ENCODE results near the gene ICAM5. TPM values are rescaled to one million over a fixed set of nuclear protein-coding genes. Genes with fewer than 3 reads are reported as not detected.

The ICAM5 gene
- total RNA-seq, 2 experiments from 2014 or later: 2.2 to 3.8 TPM

DNA sequence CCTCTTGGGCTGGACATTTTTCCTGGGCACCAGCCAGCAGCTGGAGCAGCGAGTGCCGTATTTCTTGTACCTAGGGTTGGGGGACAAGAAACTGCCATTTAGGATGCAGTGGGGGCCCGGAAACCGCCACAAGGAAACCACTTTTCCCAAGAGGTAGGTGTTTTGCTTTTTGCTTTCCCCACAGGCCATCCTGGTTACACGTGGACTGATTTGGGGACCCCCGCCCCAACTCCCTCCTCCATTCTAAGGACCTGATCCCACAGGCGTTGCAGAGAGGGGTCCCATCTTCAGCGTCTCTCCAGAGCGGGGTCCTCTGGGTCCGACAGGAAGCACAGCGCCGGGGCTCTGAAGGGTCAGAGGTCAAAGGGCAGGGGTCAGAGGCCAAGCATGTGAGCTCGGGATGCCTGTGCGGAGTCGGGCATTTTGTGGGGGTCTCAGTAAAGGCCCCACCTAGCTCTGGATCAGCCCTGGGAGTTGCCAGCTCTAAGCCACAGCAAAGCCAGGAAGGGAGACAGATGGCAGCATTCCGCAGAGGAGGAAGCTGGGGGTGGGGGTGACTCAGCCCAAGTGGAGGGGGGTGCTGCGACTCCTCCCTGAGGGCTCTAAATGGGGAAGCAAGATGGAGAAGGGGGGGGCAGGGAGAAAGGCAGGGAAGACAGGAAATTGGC is 15.5 kb downstream of the ICAM5 start:
- ChIA-PET CTCF (interaction anchor here (0.9 to 1.4 kb wide), 2 partner anchors 34 to 75 kb away, joined by 3 read pairs; partner anchors contain the start of genes ICAM1 and TYK2), POLR2A (no interaction called here)

- CTCF ChIA-PET: interaction anchor here (0.7 to 1.5 kb wide), 4 partner anchors 10 to 156 kb away, joined by 3 to 4 read pairs (median 3); partner anchors contain the start of gene ICAM1
- POLR2A ChIA-PET: interaction anchor here (0.6 kb wide), 1 partner anchor 74 kb away, joined by 5 read pairs; the partner anchor contains the start of gene TYK2
Observed at GRCh38 chr19:10306327-10306726, 16.6 kb downstream of the ICAM5 start.

- ChIA-PET POLR2A (no interaction called here), CTCF (interaction anchor here (0.7 kb wide), 1 partner anchor 16 kb away, joined by 3 read pairs; no protein-coding TSS in a partner anchor)
Observed at GRCh38 chr19:10309423-10309822, 19.7 kb downstream of the ICAM5 start, which contains the start of gene ZGLP1. ZGLP1 (minus strand) TSS chr19:10309815.

- CTCF ChIA-PET: interaction anchor here (0.6 to 1.8 kb wide), 3 partner anchors 44 to 88 kb away, joined by 3 to 10 read pairs (median 3); no protein-coding TSS in a partner anchor
- POLR2A ChIA-PET: no interaction called here
Observed at GRCh38 chr19:10315335-10316214, 25.8 kb downstream of the ICAM5 start, which contains the start of gene FDX2. FDX2 (minus strand) TSS chr19:10316015; CDS start chr19:10315996, 19 bp downstream.

GRCh38 chr19:10316229-10317044 is 26.7 kb downstream of the ICAM5 start:
- POLR2A ChIA-PET: interaction anchor here (0.5 to 0.8 kb wide), 3 partner anchors 20 to 237 kb away, joined by 3 to 5 read pairs (median 3); partner anchors contain the start of gene ICAM1

DNA sequence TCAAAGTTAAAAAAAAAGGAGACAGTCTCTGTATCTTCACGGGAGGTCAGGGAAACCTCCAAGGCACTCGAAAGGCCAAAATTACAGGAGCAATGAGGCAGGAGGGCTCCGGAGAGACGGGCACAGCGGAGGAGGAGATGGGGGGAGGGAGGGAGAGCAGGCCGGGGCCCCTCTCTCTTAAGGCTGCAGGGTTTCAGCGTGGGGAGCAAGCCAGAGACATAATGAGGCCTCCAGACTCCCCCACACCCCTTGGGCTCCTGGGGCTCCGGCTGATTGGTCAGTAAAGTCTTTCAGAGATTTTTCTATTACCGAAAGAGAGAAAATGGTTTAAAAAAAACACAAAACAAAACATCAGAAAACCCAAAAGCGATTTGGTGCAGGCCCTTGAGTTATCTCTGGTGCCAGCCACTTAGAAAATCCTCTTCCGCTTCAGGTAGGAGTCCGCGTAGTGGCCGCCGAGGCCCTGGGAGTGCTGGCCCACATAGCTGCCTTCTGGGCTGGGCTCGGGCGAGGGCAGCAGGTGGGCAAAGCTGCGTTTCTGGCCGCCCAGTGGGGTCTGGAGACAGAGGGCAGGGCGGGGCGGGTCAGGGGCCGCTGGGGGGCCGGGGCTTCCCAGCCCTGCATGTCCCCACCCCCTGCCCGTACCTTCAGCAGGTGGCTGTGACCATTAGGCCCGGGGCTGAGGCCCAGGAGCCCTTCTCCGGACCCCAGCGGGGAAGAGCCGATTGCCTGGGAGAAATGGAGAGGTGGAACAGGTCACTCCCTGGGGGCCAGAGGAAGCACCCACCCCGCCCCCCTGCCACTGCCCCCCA is 27.5 kb downstream of the ICAM5 start:
- POLR2A ChIA-PET: interaction anchor here (0.6 to 0.8 kb wide), 2 partner anchors 21 to 46 kb away, joined by 3 read pairs; partner anchors contain the start of gene ICAM1
- CTCF ChIA-PET: interaction anchor here (0.5 to 1.7 kb wide), 2 partner anchors 59 to 197 kb away, joined by 4 to 5 read pairs; partner anchors contain the start of gene EIF3G

More at GRCh38 chr19:10316229-10317044, 26.7 kb downstream of the ICAM5 start:
- CTCF ChIA-PET: interaction anchor here (0.5 to 1.7 kb wide), 2 partner anchors 58 to 196 kb away, joined by 4 to 5 read pairs; partner anchors contain the start of gene EIF3G

GRCh38 chr19:10317857-10318462 is 28.2 kb downstream of the ICAM5 start:
- ChIA-PET POLR2A (interaction anchor here (1.0 kb wide), 1 partner anchor 15 kb away, joined by 3 read pairs; the partner anchor contains the start of gene RAVER1), CTCF (interaction anchor here (1.1 to 1.7 kb wide), 3 partner anchors 44 to 59 kb away, joined by 3 to 5 read pairs (median 3); no protein-coding TSS in a partner anchor)

- CTCF ChIA-PET: interaction anchor here (1.1 kb wide), 2 partner anchors 45 to 48 kb away, joined by 3 read pairs; no protein-coding TSS in a partner anchor
- POLR2A ChIA-PET: interaction anchor here (0.7 to 1.0 kb wide), 2 partner anchors 14 to 1281 kb away, joined by 3 to 4 read pairs; partner anchors contain the start of gene RAVER1
Observed at GRCh38 chr19:10318807-10319682, 29.3 kb downstream of the ICAM5 start.

DNA sequence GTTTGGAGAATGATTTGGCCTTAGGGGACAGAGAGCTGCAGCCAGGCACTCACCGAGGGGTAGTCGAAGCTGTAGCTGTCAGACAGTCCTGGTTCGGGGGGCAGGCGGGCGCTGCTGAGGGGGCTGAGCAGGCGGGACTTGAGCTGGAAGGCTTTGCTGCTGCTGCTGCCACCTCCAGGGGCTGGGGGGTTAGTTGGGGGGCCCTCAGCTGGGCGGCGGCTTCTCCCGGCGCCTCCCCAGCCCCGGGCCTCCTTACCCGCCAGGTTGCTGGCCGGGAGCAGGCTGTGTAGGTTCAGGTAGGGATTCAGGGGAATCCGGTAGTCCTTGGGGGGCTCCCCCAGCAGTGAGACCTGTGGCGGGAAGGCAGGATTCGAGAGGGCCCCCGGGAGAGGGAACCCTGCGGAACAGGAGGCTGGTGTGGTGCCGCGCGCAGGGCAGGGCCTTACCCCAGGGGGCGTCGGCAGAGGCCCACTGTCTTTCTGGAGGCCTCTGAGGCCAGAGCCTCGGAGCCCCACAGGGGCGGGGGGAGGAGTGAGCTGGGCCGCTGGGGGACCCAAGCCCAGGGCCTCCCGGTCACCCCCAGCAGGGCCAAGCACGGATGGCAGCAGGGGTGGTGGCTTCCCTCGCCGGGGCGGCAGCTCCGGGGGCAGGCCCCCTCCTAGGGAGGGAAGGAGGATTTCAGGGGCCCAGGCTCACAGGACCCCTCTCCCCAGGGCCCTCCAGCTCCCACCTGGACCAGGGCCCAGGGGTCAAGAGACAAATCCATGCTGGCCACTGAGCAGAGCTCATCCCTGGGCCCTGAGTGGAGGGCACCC is 31.1 kb downstream of the ICAM5 start:
- POLR2A ChIA-PET: interaction anchor here (0.7 to 0.8 kb wide), 2 partner anchors 12 to 13 kb away, joined by 7 read pairs; no protein-coding TSS in a partner anchor

DNA sequence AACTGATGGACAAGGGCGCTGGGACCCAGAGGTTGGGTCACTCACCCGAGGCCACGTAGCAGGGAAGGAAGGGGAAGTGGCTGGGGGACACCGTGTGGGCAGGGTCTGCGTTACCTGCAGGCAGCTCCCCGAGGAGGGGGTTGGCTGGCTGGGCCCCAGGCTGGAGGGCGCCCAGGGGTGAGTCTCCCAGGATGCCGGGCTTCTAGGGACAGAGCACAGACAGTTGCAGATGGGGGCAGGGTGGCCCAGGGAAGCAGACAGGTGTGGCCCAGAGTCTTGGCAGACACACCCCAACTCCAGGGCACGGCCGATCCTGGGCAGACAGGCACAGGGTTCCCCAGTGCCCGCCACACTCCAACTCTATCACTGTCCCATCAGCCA is 31.7 kb downstream of the ICAM5 start:
- ChIA-PET CTCF (no interaction called here), POLR2A (no interaction called here)

More for the DNA sequence above, 31.1 kb downstream of the ICAM5 start:
- CTCF ChIA-PET: interaction anchor here (0.6 kb wide), 1 partner anchor 23 kb away, joined by 4 read pairs; no protein-coding TSS in a partner anchor

DNA sequence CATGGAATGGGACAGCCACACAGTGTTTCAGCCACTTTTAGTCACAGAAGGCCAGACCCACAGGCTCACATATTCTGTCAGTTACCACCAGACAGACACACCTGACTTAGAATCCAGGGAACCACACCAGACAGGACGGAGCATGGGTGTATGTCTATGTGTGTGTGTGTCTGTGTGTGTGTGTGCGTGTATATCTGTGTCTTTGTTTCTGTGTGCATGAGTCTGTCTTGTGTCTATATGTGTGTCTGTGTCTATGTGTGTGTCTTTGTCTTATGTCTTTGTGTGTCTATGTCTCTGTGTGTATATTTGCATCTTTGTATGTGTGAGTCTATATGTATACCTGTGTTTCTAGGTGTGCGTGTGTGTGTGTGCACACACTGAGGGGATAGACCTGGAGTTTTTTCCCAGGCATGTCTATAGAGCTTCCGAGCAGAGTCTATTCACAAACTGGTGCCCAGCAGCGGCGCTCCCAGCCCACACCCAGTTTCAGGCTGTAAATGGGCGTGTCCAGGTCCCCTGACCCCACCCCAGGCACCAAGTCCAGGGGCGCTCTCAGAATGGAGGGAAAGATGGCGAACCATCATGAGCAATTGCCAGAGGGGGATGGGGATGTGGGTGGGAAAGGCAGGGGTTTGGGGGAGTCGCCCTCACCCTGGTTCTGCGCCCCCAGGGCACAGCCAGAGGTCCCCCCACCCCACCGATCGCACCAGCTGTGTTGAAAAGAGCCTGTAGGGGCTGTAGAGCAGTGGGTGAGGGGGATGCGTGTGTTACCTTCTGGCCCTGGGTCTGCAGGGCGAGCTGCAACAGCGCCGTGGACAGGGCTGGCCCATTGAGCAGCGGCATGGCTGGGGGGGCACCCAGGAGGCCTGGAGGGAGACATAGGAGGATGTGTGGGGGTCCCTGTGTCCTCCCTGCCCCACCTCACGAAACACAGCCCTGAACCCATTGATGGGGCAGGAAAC is 32.4 kb downstream of the ICAM5 start:
- ChIA-PET POLR2A (no interaction called here), CTCF (no interaction called here)

GRCh38 chr19:10325732-10326131 is 36.0 kb downstream of the ICAM5 start:
- POLR2A ChIA-PET: no interaction called here

GRCh38 chr19:10327793-10328192 is 38.0 kb downstream of the ICAM5 start:
- POLR2A ChIA-PET: interaction anchor here (0.7 kb wide), 1 partner anchor 49 kb away, joined by 3 read pairs; no protein-coding TSS in a partner anchor
- CTCF ChIA-PET: interaction anchor here (1.4 kb wide), 1 partner anchor 61 kb away, joined by 4 read pairs; no protein-coding TSS in a partner anchor

More at GRCh38 chr19:10325732-10326131, 36.0 kb downstream of the ICAM5 start:
- CTCF ChIA-PET: interaction anchor here (1.0 kb wide), 1 partner anchor 16 kb away, joined by 3 read pairs; the partner anchor contains the start of gene ZGLP1

Measured in activated CD8-positive, alpha-beta memory T cell treated with anti-CD3 and anti-CD28 coated beads for 36 hours (primary cell).